ENCODE data around the gene PAQR5.

DNA sequence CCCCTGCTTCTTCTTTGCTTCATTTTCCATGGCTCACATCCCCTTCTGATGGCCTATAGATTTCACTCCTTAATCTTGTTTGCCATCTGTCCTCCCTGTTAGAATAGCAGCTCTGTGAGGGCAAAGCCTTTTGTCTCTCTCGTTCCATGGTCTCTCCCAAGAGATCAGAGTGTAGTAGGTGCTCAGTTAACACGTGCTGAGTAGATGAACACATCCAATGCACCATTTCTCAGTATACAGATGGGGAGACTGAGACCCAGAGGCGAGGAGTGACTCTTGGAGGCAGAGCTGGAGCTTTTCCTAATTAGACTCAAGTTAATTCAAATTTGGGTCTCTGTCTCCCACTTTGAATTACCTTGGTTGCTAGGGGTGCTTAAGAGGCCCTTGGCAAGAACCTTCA, 4.2 kb downstream of the PAQR5 start:
- TF ChIP-seq EZH2 (IDR thresholded peaks at IDR 0.05) (no peak), POLR2AphosphoS5 (IDR thresholded peaks at IDR 0.05; ENCODE audit: borderline replicate concordance, low read depth, low read length) (no peak)

Data from SK-N-MC (cell line).